GM19043 (cell line): ENCODE measurements around the gene BCL2L1.

Experiments
- ATAC-seq: cut with Tn5 transposase; IDR thresholded peaks from one replicate; pipeline ENCODE4 v1.9.1; 2021; ENCODE audit warnings: low read depth; ENCODE audit not compliant: unreplicated experiment

Gene BCL2L1

GRCh38 chr20:31731321-31731717, 8.7 kb upstream of the BCL2L1 start:
- ATAC-seq = no peak

DNA sequence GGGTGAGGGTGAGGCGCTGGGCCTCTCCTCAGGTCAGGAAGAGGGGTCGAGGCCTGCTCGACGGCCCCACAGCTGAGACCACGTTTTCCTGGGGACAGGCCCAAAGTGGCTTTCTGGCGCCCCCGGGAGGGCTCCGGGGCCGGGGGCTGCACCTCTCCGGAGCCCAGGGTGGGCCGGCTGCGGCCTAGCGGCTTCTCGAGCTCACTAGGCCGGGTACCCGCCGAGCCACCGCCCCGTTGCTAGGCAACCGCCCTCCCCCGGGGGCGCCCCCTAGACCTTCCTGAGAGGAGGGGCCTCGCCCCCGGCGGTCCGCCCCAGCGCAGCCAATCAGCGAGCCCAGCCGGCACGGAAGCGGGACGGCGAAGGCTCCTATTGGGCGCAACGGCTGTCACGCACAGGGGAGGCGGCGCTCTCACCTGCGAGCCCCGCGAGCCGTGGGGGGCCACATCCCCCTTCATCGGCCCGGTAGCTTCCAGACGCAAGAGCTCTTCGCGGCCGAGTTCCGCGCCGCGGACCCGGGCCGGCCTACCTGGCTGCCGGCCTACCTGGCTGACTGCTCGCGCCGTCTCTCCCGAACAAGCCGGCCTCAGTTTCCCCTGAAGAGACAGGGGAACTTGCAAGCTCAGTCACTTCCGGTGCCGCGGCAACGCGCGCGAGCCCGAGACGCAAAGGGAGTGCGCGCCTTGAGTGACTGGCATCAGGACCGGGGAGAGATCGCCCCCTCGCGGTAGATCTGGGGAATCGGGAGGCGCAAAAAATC, 831 bp upstream of the BCL2L1 start:
- ATAC-seq = peak; percentile 84

- ATAC-seq = no peak
These were observed 326 bp upstream of the BCL2L1 start for GRCh38 chr20:31723069-31723318.

DNA sequence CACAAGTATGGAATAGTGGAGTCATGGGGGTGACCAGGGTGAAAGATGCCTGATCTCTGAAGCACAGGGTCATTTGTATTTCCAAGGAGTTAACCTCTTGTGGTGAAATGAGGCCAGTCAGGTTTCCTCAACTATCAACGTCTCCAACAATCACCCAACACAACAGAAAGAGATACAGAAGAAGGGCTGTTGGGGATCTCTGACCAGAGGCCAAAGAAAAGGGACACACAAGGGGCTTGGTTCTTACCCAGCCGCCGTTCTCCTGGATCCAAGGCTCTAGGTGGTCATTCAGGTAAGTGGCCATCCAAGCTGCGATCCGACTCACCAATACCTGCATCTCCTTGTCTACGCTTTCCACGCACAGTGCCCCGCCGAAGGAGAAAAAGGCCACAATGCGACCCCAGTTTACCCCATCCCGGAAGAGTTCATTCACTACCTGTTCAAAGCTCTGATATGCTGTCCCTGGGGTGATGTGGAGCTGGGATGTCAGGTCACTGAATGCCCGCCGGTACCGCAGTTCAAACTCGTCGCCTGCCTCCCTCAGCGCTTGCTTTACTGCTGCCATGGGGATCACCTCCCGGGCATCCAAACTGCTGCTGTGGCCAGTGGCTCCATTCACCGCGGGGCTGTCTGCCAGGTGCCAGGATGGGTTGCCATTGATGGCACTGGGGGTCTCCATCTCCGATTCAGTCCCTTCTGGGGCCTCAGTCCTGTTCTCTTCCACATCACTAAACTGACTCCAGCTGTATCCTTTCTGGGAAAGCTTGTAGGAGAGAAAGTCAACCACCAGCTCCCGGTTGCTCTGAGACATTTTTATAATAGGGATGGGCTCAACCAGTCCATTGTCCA, 1.0 kb downstream of the BCL2L1 start:
- ATAC-seq = no peak

- no peak for ATAC-seq
These were observed 1.9 kb downstream of the BCL2L1 start for GRCh38 chr20:31720486-31721407.

GRCh38 chr20:31719644-31720485, 2.8 kb downstream of the BCL2L1 start:
- no peak for ATAC-seq

GRCh38 chr20:31718952-31719643, 3.6 kb downstream of the BCL2L1 start:
- no peak for ATAC-seq

- ATAC-seq = peak; percentile 52
These were observed 5.0 kb downstream of the BCL2L1 start for GRCh38 chr20:31717478-31718201.

DNA sequence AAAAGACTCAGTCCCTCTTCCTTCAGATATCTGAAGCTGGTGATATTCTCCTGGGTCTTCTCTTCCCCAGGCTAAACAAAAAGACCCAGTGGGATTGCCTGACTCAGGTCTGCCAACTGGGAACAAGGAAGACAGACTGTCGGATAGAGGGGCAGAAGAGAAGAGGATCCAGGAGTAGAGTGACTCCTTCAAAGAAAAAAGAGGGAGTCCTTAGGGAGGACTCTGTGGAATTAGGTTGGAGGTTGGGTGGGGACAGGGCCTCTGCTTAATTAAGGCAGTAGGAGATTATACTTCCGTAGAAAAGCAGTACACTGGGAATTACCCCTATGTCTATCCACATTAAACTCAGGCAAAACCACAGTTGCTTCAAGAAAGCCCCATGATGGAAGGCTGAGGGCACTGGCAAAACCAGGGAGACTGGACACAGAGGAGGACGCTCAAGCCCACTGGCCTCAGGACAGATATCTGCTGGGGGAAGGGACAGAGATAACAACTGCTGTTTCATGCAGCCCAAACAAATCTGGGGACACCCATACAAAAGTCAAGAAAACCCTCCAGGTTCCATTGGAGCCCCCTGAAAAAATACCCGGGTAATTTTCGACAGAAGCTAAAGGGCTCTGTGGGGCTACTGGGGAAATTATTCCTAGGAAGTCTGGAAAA, 5.7 kb downstream of the BCL2L1 start:
- ATAC-seq = no peak

GRCh38 chr20:31716351-31716750, 6.3 kb downstream of the BCL2L1 start:
- ATAC-seq = no peak

- ATAC-seq = no peak
These were observed 6.9 kb downstream of the BCL2L1 start for GRCh38 chr20:31715766-31716165.

DNA sequence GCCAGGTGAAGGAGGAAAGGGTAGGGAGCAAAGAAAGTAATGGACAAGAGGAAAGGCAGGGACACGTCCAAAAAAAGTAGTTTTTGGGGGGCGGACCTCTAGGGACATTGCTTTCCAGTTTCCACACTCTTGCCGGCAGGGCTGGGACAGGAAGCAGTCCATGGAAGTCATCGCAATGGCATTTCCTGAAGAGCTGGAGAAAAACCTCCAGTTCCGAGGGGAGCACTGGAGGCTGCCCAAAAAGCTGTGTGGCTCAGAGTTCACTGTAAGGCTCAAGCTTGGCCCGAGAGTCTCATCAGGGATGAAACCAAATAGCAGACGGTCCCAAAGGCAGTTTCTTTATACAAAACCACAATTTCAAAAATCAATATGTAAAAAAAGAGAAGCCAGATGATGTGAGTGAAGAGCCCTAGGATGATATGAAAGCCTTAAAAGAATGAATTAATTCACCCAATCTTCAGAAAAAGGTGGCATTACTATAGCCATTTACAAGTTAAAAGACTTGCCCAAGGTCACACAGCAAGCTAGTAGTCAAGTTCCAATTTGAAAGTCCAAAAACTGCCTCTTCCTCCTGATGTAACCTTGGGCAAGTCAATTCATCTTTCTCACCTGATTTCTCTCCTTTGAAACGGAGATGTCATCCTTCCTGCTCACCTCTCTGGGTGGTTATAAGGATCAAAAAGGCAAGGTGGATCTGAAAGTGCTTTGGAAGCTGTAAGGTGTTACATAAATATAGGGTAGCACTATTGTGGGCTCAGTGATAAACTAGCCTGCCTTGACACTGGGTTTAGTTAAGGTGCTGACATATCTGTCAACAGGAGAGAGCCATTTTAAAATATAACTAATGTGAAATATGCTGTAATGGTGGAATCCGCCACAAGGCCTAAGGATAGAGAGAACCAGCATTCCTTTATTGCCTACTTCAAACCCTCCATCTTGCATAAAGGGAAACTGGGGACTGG, 9.1 kb downstream of the BCL2L1 start:
- no peak for ATAC-seq

- no peak for ATAC-seq
These were observed 9.9 kb downstream of the BCL2L1 start for GRCh38 chr20:31712564-31713311.

GRCh38 chr20:31712112-31712553, 10.5 kb downstream of the BCL2L1 start:
- no peak for ATAC-seq

DNA sequence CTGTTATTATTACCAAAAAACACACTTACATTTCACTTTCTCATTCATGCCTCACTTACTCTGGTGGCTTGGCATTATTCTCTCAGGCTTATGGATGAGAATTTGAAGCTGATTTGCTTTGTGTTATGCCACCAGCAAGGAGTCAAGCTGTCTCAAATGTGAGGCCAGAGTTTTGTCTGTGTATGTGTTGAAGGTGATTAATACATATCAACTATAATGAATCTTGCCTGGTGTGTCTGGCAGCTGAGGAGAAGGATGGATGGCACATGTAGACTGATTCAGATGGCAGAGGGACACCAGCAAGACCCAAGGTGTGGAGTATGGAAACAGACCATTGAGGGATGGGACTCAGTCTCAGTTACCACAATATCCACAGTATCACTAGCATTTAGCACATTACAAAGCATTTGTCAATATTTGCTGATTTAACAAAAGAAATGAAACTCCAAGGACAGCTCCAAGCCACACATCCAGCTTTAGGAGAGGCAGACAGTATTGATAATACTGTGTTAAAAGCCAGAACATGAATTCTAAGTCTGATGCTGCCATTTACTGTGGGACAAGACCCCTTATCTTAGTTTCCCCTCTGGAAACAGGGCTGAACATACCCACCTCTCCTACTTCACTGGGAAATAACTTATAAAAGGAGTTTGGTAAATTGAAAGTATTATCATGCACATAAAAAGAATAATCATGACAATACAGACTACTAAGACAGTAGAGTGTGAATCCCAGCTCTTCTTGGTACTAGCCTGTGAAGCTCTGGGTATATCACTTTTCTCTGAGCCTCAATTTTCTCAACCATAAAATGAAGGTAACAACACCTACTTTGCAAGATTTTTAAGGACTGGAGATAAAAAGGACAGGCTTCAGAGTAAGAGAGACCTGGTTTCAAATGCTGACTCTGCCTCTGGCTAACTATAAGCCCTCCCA, 11.2 kb downstream of the BCL2L1 start:
- ATAC-seq = no peak
